ELF-1 (cell line): ENCODE results near the gene RASSF4.

Experiments
- DNase-seq: peaks from one replicate; pipeline ENCODE4 v3.0.0-alpha.2; 2016; ENCODE audit warnings: low read depth, low spot score

RASSF4 gene

GRCh38 chr10:44928462-44928861, 31.1 kb upstream of the RASSF4 start:
- DNase-seq = no peak

- no peak for DNase-seq
Measured at GRCh38 chr10:44929356-44930255, 30.0 kb upstream of the RASSF4 start.

- DNase-seq = no peak
Measured at GRCh38 chr10:44930904-44931620, 28.5 kb upstream of the RASSF4 start.

GRCh38 chr10:44931621-44932516, 27.7 kb upstream of the RASSF4 start:
- DNase-seq = no peak

- DNase-seq = peak; percentile 94
Measured at GRCh38 chr10:44932517-44933450, 26.8 kb upstream of the RASSF4 start.

DNA sequence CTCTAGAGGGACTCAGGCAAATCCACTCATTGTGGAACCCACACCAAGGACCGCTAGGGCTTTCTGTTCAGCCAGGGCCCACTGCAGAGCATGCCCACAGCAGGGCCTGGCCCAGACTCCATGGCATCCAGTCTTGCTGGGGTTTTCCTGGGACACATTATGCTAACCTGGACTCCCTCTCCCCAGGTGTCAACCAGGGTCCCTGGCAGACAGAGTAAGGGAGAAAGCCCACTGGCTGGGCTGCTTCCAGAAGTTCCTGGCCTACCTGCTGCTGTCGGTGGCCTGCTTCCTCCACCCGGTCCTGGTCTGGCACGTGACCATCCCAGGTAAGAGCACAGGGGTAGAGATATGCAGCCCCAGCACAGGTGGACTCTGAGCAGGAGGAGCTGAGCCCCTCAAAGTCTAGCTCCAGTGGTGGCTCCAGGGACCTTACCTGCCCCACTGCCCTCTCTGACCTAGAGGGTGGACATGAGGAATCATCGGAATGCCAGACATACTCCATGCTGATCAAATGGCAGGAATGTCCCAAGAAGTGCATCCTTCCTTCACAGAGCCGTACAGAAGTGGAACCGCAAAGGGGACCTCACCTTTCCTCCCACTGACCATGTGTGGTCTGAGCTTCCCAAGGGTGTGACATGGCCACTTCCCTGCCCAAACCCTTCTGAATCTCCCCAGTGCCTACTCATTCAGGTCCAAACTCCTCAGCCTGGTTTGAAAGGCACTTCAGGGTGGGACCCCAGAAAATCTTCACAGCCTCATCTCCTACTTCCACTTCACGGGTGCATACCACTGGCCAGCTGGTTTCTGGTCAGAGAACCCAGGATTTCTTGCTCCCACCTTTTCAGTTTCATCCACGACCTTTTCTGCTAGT, 25.9 kb upstream of the RASSF4 start:
- no peak for DNase-seq

DNA sequence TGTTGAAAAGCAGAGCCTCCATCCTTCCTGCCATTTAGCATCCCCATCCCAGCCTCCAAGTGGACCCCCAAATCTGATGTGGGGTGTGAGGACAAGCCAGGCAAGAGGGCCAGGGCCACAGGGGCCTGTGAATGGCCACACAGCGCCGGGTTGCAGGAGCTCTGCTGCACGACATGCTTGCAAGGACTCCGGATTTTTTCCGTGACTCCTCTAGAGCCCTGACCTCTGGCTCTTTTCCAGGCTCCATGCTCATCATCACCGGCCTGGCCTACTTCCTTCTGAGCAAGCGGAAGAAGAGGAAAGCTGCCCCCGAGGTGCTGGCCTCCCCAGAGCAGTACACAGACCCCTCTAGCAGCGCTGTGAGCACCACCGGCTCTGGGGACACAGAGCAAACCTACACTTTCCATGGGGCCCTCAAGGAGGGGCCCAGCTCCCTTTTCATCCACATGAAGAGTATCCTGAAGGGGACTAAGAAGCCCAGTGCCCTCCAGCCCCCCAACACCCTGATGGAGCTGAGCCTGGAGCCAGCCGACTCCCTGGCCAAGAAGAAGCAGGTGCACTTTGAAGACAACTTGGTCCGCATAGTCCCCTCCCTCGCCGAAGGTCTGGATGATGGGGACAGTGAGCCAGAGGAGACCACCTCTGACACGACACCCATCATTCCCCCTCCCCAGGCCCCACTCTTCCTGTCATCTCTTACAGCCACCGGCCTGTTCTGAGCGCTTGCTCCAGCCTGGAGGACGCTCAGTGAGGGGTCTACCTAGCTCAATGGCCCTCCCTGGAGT, 25.0 kb upstream of the RASSF4 start:
- no peak for DNase-seq

- DNase-seq = peak; percentile 79
Measured at GRCh38 chr10:44935201-44935965, 24.2 kb upstream of the RASSF4 start.

DNA sequence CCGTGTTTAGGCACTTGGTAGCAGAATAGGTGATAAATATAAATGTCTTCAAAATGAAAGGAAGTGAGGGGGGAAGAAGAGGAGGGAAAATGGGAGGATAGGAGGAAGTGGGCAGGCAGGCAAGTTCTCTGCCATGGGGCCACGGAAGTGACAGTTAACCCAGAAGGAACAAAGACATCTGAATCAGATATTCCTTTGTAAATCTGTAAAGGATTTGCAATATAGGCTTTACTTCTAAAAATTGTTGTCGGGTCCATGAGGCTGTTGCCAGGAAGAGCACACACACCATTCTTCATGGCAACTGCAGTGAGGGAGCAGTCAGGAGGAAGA, 23.7 kb upstream of the RASSF4 start:
- no peak for DNase-seq

DNA sequence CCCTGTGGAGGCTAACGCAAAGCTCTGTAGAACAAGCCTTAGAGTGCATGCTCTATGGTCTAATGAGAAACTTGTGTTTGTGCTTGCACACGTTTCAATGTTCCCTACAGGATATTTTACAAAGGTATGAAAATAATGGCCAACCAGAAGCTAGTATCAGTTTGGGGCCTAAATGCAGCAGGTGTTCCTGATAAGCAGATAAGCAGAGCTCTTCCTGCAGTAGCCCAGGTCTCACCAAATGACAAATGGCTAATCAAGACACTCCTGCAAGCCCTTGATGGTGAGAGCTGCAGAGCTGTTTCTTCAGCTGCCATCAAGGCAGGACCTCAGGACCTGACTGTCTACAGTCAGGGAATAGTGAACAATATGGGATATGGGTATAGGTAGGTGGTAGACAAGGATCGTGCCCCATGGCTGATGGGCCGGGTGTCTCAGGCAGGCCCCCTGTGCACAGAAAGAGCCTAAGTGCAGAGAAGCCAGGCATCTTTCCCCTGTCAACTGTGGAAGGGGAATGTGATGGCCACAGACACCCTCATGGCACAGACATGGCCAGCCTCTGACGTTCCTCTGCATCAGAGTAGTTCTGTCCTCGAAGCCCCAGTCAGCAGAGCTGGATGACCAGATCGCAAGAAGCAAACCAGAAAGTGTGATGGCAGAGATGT, 23.2 kb upstream of the RASSF4 start:
- no peak for DNase-seq

GRCh38 chr10:44937196-44938005, 22.2 kb upstream of the RASSF4 start:
- no peak for DNase-seq

GRCh38 chr10:44938956-44939355, 20.6 kb upstream of the RASSF4 start:
- DNase-seq = no peak

DNA sequence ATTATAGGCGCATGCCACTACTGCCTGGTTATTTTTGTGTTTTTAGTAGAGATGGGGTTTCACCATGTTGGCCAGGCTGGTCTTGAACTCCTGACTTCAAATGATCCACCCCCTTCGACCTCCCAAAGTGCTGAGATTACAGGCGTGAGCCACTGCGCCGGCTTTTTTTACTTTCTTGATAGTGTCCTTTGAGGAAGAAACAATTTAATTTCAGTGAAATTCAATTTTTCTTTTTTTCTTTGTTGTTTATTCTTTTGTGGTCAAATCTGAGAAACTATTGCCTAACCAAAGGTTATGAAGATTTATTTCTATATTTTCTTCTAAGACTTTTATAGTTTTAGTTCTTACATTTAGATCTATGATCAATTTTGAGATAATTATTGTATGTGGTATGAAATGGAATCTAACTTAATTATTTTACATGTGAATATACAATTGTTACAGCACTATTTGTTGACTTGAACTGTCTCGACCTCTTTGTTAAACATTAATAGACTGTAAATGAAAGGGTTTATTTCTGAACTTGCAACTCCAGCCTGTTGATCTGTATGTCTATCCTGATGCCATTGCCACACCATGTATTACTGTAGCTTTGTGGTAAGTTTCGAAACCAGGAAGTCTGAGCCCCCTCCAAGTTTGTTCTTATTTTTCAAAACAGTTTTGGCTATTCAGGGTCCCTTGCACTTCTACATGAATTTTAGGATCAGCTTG, 19.8 kb upstream of the RASSF4 start:
- no peak for DNase-seq

GRCh38 chr10:44944354-44944753, 15.2 kb upstream of the RASSF4 start:
- DNase-seq = no peak

GRCh38 chr10:44946205-44946604, 13.4 kb upstream of the RASSF4 start:
- no peak for DNase-seq
